Spleen (tissue), 11 donors: ENCODE results near the gene RAB12. TPM values are rescaled to one million over a fixed set of nuclear protein-coding genes. Genes with fewer than 3 reads are reported as not detected.

Experiments used
- DNase-seq: peaks from one replicate; pipeline ENCODE4 v3.0.0-alpha.2; 2020
- H3K27ac ChIP-seq, 8 donors: fragments of 200-600 bp; sonication (generic) in 7 of 8; 1 replicate in 4 of 8; 2 replicates in 4 of 8; pipeline versions ENCODE4 v1.5.0 to v1.8.0; 2016 to 2021; ENCODE audit warnings: inconsistent platforms in 4 of 8, mild to moderate bottlenecking in 4 of 8, moderate library complexity in 1 of 8
- H3K27me3 ChIP-seq, 7 donors: fragments of 200-600 bp; sonication (generic) in 6 of 7; replicated peaks in 1 of 7; 1 replicate in 4 of 7; 2 replicates in 3 of 7; pipeline versions ENCODE4 v1.5.0 to v1.8.0; 2016 to 2021; ENCODE audit warnings: inconsistent platforms in 3 of 7, mild to moderate bottlenecking in 1 of 7
- H3K36me3 ChIP-seq, 6 donors: fragments of 200-600 bp; sonication (generic) in 5 of 6; 1 replicate in 4 of 6; 2 replicates in 2 of 6; pipeline versions ENCODE4 v1.5.0 to v1.8.0; 2016 to 2021; ENCODE audit warnings: inconsistent platforms in 2 of 6
- H3K4me1 ChIP-seq, 6 donors: fragments of 200-600 bp; sonication (generic) in 5 of 6; 1 replicate in 3 of 6; 2 replicates in 3 of 6; pipeline versions ENCODE4 v1.5.0 to v1.8.0; 2016 to 2021; ENCODE audit warnings: inconsistent platforms in 3 of 6
- H3K4me3 ChIP-seq, 8 donors: fragments of 200-600 bp; sonication (generic) in 7 of 8; 1 replicate in 4 of 8; 2 replicates in 4 of 8; pipeline versions ENCODE4 v1.5.0 to v1.8.0; 2016 to 2021; ENCODE audit warnings: inconsistent platforms in 4 of 8, mild to moderate bottlenecking in 4 of 8, moderate library complexity in 2 of 8
- H3K9me3 ChIP-seq, 8 donors: fragments of 200-600 bp; sonication (generic) in 7 of 8; 1 replicate in 4 of 8; 2 replicates in 4 of 8; pipeline versions ENCODE4 v1.5.0 to v1.8.0; 2016 to 2021; ENCODE audit warnings: inconsistent platforms in 4 of 8
- POLR2A ChIP-seq, 3 donors: fragments of 450-650 bp; IDR thresholded peaks; one replicate each; pipeline ENCODE4 v1.5.1; 2017; ENCODE audit warnings: antibody characterized with exemption in 3 of 3, mild to moderate bottlenecking in 1 of 3
- POLR2AphosphoS5 ChIP-seq, 3 donors: sonication (generic); formaldehyde crosslinking; IDR thresholded peaks; one replicate each; pipeline ENCODE4 v1.5.1; 2017; ENCODE audit warnings: antibody characterized with exemption in 3 of 3
- WGBS, 5 donors: extraction: QIAGEN DNeasy Blood & Tissue Kit in 3 of 5; methylation state at CpG; one replicate each; pipeline versions ENCODE4 v1.1.5 to v1.1.7; 2013 to 2018; 5-methylcytosine and 5-hydroxymethylcytosine counted together
- intact Hi-C: fragments of 100-400 bp; cut with DNase I; formaldehyde crosslinking; loops from one replicate; pipeline ENCODE4 v1.15.0; 2023; ENCODE audit warnings: low total_unique reads
- polyA plus RNA-seq, 3 donors: library from polyadenylated mRNA; stranded (reverse); fragments of 200-250 nt; gene quantifications; one replicate each; pipeline ENCODE4 v1.2.1, GENCODE V29; 2013
- total RNA-seq, 7 donors: library from RNA; depleted of rRNA in 3 of 7; stranded (reverse); fragments of >200 nt in 3 of 7; fragmentation: NEBNext Ultra II Directional in 4 of 7; extraction: Animal tissue kit (Norgen Biotek cat#: 25700) in 4 of 7; gene quantifications; one replicate each; pipeline versions ENCODE4 v1.1.0 to v1.2.1, GENCODE V29; 2016 to 2021
- TF ChIP-seq, protein P1 (sequence below), 11 experiments: fragments of 200-600 bp in 7 of 11; fragments of 450-650 bp in 4 of 11; sonication (generic) in 4 of 11; IDR thresholded peaks in 8 of 11; conservative IDR thresholded peaks in 3 of 11; 1 replicate in 7 of 11; 2 replicates in 4 of 11; pipeline versions ENCODE4 v1.4.0 to v1.8.0; 2016 to 2021; ENCODE audit warnings: antibody characterized with exemption in 11 of 11, inconsistent platforms in 4 of 11, mild to moderate bottlenecking in 1 of 11
- donor health status: healthy with polysubstance abuse.
- donor health status: DM: no; HTN: no; CAD: no; lungs with moderate emphysema.
- donor health status: DM: no; HTN: no; CAD: no.
- donor health status: Bipolar disorder and iron deficiency.
- donor health status: healthy.
- donor health status: DM: no; HTN: no; CAD: no.
- donor health status: DM: yes; HTN: yes; CAD: no.

The RAB12 gene
- total and polyA plus RNA-seq, 10 donors, result 26.0 to 56.5 (median 41.3) TPM

DNA sequence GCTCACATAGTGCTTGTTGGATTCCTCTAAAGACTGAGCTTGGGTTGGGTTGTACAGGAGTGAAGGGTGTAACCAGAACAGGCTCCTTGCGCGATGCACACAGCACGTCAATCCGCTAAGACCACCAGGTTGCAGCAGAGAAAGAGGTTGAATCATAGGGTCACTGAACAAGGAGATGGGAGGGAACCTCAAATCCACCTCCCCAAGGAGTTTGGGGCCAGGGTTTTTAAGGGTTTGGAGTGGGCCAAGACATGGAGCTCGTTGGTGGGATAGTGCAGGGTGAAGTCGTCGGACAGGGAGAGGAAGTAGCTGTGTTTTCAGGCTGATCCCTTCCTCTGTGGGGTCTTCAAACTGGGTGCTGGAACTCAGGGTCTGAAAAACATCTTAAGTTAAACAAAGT is 75.3 kb downstream of the RAB12 start:
- Histone ChIP-seq H3K9me3 (no peaks in the 10 kb centered on the region), H3K4me1 (no peaks in the 10 kb centered on the region), H3K27me3 (no peaks in the 10 kb centered on the region), H3K4me3 (no peak overlapping the region), H3K36me3 (no peaks in the 10 kb centered on the region), H3K27ac (no peak overlapping the region)
- intact Hi-C loops, result no loop called here
- DNase-seq, result no peak
- WGBS, 5 donors, result 88 to 95% (median 93%) methylated on average over 7 of the region's 7 CpGs
- no peak for TF ChIP-seq POLR2A (IDR thresholded peaks at IDR 0.05)
- TF ChIP-seq, protein P1, sequence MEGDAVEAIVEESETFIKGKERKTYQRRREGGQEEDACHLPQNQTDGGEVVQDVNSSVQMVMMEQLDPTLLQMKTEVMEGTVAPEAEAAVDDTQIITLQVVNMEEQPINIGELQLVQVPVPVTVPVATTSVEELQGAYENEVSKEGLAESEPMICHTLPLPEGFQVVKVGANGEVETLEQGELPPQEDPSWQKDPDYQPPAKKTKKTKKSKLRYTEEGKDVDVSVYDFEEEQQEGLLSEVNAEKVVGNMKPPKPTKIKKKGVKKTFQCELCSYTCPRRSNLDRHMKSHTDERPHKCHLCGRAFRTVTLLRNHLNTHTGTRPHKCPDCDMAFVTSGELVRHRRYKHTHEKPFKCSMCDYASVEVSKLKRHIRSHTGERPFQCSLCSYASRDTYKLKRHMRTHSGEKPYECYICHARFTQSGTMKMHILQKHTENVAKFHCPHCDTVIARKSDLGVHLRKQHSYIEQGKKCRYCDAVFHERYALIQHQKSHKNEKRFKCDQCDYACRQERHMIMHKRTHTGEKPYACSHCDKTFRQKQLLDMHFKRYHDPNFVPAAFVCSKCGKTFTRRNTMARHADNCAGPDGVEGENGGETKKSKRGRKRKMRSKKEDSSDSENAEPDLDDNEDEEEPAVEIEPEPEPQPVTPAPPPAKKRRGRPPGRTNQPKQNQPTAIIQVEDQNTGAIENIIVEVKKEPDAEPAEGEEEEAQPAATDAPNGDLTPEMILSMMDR (IDR thresholded peaks at IDR 0.05 in 8 of 11, conservative IDR thresholded peaks at IDR 0.05 in 3 of 11), result no peak
- no peak for TF ChIP-seq POLR2AphosphoS5 (IDR thresholded peaks at IDR 0.05)

DNA sequence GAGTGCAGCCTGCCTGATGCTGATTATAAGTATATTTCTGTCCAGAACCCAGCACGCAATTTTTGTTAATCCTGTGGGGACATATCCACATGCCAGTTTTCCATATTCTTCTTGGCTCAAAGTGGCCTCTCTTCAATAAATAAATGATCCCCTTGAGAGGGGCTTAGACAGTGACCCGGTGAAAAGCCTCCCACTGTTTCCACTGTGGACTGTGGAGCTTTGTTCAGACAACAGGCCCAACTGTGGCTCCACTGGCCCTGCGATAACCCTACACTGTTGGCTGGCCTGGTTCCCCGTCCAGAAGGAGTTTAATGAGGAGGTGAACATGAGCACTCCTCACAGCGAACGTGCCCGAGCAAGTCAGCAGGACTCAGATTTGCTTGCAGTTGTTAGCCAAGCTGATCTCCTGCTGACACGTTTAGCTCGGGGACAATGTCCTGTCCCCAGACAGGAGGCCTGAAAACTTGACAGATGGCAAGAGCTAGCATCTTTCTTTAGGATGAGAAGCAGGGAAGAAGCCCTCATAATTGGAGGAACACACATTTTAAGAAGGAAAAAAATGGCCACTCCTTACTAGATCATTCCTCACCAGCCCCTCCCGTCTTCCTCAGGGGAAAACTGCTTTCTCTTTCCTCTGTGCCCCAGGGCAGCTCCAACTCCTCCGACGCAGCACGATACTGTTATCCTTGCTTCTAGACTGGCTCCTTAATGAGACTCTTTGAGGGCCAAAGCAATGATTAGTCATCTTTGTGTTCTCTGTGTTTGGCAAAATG is 76.1 kb downstream of the RAB12 start:
- no peak for TF ChIP-seq POLR2A (IDR thresholded peaks at IDR 0.05)
- no peak for TF ChIP-seq POLR2AphosphoS5 (IDR thresholded peaks at IDR 0.05)
- TF ChIP-seq, protein P1 (IDR thresholded peaks at IDR 0.05 in 8 of 11, conservative IDR thresholded peaks at IDR 0.05 in 3 of 11), result no peak
- no peak for DNase-seq
- H3K36me3 ChIP-seq, result no peaks in the 10 kb centered on the region
- WGBS, 5 donors, result 80 to 89% (median 86%) methylated on average over 13 of the region's 13 CpGs
- H3K27ac ChIP-seq, result no peak overlapping the region
- no peaks in the 10 kb centered on the region for H3K9me3 ChIP-seq
- H3K4me1 ChIP-seq, result no peaks in the 10 kb centered on the region
- no peak overlapping the region for H3K4me3 ChIP-seq
- intact Hi-C loops, result no loop called here
- H3K27me3 ChIP-seq, result no peaks in the 10 kb centered on the region

DNA sequence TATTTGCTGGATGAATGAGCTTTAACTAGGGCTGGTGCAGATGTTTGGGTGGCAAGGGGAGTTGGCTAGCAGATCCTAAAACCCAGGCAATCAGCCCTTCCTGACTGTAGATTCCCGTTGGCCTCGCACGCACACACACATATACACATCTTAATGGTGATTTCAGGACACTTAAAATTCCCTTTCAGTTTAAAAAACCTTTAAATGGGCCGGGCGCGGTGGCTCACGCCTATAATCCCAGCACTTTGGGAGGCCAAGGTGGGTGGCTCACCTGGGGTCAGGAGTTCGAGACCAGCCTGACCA is 76.6 kb downstream of the RAB12 start:
- Histone ChIP-seq H3K36me3 (no peaks in the 10 kb centered on the region), H3K27ac (no peak overlapping the region), H3K4me3 (no peak overlapping the region), H3K9me3 (no peaks in the 10 kb centered on the region), H3K27me3 (no peaks in the 10 kb centered on the region), H3K4me1 (no peaks in the 10 kb centered on the region)
- 85 to 96% (median 94%) methylated on average over 8 of the region's 8 CpGs for WGBS, 5 donors
- no peak for DNase-seq
- intact Hi-C loops, result no loop called here
- TF ChIP-seq, protein P1 (IDR thresholded peaks at IDR 0.05 in 8 of 11, conservative IDR thresholded peaks at IDR 0.05 in 3 of 11), result no peak
- TF ChIP-seq POLR2AphosphoS5 (IDR thresholded peaks at IDR 0.05) (no peak), POLR2A (IDR thresholded peaks at IDR 0.05) (no peak)

DNA sequence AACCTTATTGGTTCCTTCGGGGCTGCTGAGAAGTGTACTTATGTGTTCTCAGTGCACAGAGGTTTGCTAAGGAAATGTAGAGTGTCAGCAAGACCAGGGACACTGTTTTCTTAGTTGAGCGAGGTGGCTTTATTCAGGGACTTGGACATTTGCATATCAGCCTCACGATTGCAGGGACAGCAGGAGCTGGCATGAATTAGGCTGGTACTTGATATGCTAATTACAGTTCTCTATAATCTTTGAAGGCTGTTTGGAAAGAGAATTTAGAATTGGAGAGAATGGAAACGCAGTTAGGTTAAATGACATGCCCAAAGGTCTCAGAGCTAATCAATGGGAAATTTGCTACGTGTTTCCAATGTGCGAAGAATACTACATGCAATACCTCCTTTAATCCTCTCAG is 77.4 kb downstream of the RAB12 start:
- TF ChIP-seq, protein P1 (IDR thresholded peaks at IDR 0.05 in 8 of 11, conservative IDR thresholded peaks at IDR 0.05 in 3 of 11), result no peak
- TF ChIP-seq POLR2AphosphoS5 (IDR thresholded peaks at IDR 0.05) (no peak), POLR2A (IDR thresholded peaks at IDR 0.05) (no peak)
- Histone ChIP-seq H3K27me3 (no peaks in the 10 kb centered on the region), H3K36me3 (no peaks in the 10 kb centered on the region), H3K9me3 (no peaks in the 10 kb centered on the region), H3K4me3 (no peak overlapping the region), H3K27ac (no peak overlapping the region), H3K4me1 (no peaks in the 10 kb centered on the region)
- intact Hi-C loops, result no loop called here
- DNase-seq, result no peak
- 74 to 81% (median 77%) methylated on average over 6 of the region's 6 CpGs for WGBS, 5 donors
